Lower leg skin (tissue), 3 donors: ENCODE measurements around the gene FBXO41.

Experiments
- POLR2A ChIP-seq, 2 donors: fragments of 450-650 bp; IDR thresholded peaks; one replicate each; pipeline ENCODE4 v1.6.1; 2016 to 2017; ENCODE audit warnings: antibody characterized with exemption in 2 of 2, mild to moderate bottlenecking in 1 of 2, moderate library complexity in 1 of 2
- TF ChIP-seq, protein P1 (sequence below), 3 donors: fragments of 450-650 bp; IDR thresholded peaks; one replicate each; pipeline ENCODE4 v1.5.1; 2016; ENCODE audit warnings: antibody characterized with exemption in 3 of 3, mild to moderate bottlenecking in 3 of 3, moderate library complexity in 2 of 3

GRCh38 chr2:73243884-73244570 lies 40.3 kb downstream of the FBXO41 start:
- TF ChIP-seq, protein P1, sequence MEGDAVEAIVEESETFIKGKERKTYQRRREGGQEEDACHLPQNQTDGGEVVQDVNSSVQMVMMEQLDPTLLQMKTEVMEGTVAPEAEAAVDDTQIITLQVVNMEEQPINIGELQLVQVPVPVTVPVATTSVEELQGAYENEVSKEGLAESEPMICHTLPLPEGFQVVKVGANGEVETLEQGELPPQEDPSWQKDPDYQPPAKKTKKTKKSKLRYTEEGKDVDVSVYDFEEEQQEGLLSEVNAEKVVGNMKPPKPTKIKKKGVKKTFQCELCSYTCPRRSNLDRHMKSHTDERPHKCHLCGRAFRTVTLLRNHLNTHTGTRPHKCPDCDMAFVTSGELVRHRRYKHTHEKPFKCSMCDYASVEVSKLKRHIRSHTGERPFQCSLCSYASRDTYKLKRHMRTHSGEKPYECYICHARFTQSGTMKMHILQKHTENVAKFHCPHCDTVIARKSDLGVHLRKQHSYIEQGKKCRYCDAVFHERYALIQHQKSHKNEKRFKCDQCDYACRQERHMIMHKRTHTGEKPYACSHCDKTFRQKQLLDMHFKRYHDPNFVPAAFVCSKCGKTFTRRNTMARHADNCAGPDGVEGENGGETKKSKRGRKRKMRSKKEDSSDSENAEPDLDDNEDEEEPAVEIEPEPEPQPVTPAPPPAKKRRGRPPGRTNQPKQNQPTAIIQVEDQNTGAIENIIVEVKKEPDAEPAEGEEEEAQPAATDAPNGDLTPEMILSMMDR (IDR thresholded peaks at IDR 0.05): no peak
- no peak for TF ChIP-seq POLR2A (IDR thresholded peaks at IDR 0.05)
